ENCODE data around the gene SPATS2L.

DNA sequence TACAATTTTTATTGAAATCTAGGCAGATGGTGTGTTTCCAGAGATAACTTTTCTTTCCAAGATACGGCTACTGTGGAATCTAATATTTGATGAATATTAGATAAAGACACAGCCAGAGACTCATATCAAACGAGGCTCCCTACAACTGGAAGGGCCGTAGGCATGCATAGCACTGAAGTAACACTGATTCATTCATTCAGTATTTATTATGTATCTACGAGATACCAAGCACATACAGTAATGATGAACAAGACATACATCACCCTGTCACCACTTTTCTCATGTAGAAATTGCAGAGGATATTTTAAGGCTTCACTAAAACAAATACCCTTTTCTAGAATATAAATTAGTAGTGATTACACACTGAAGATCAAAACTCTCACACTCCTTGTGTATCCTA, 128.9 kb downstream of the SPATS2L start:
- no peak for TF ChIP-seq EZH2phosphoT487 (conservative IDR thresholded peaks at IDR 0.05; ENCODE audit: low read length)
- TF ChIP-seq, protein P1, sequence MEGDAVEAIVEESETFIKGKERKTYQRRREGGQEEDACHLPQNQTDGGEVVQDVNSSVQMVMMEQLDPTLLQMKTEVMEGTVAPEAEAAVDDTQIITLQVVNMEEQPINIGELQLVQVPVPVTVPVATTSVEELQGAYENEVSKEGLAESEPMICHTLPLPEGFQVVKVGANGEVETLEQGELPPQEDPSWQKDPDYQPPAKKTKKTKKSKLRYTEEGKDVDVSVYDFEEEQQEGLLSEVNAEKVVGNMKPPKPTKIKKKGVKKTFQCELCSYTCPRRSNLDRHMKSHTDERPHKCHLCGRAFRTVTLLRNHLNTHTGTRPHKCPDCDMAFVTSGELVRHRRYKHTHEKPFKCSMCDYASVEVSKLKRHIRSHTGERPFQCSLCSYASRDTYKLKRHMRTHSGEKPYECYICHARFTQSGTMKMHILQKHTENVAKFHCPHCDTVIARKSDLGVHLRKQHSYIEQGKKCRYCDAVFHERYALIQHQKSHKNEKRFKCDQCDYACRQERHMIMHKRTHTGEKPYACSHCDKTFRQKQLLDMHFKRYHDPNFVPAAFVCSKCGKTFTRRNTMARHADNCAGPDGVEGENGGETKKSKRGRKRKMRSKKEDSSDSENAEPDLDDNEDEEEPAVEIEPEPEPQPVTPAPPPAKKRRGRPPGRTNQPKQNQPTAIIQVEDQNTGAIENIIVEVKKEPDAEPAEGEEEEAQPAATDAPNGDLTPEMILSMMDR (IDR thresholded peaks at IDR 0.05; ENCODE audit: insufficient read depth, low read length, poor library complexity, severe bottlenecking), result no peak
